GM12878 (cell line): ENCODE measurements around the gene APOO. TPM values are rescaled to one million over a fixed set of nuclear protein-coding genes. Genes with fewer than 3 reads are reported as not detected.

ENCODE experiments used
- ATAC-seq: fragments of 200-7000 bp; cut with Tn5 transposase; 3 replicates; pipeline ENCODE4 v1.9.1; 2020; ENCODE audit warnings: mild to moderate bottlenecking, moderate library complexity
- BruUV-seq: library from RNA; stranded (reverse); fragments of 400-500 nt; replicated peaks from 2 replicates; lab custom pipeline; 2021; lab: Mats Ljungman, UMichigan
- CTCF ChIA-PET: fragments of 300-600 bp; sonication (Branson Sonifier 250); formaldehyde crosslinking; extraction: SDS; loops from one replicate; lab custom pipeline; 2021; ENCODE audit warnings: inconsistent platforms; lab: Yijun Ruan, JAX
- POLR2A ChIA-PET: fragments of 350-600 bp; formaldehyde crosslinking; extraction: SDS; loops from one replicate; lab custom pipeline; 2021; ENCODE audit warnings: inconsistent platforms; lab: Charles Lee
- RAD21 ChIA-PET: fragments of 300-600 bp; sonication (Branson Sonifier 250); formaldehyde crosslinking; loops from one replicate; lab custom pipeline; 2023; ENCODE audit warnings: antibody characterized with exemption; ENCODE audit not compliant: unreplicated experiment; lab: Charles Lee
- SMC1A ChIA-PET: fragments of 300-600 bp; sonication (Branson Sonifier 250); formaldehyde crosslinking; loops from one replicate; lab custom pipeline; 2023; ENCODE audit not compliant: unreplicated experiment, uncharacterized antibody; lab: Charles Lee
- DNase-seq: peaks from one replicate; pipeline ENCODE4 v3.0.0-alpha.2; 2011; ENCODE audit warnings: low read depth, low spot score
- FAIRE-seq: peaks from 3 replicates; lab custom pipeline; 2011; peaks lifted over from hg19 to GRCh38; lab: Jason Lieb, UNC
- H2AFZ ChIP-seq: 2 replicates; pipeline ENCODE4 v1.6.0; 2011; ENCODE audit warnings: low read depth, low read length, control low read depth; ENCODE audit not compliant: control insufficient read depth
- H3K27ac ChIP-seq: 2 replicates; pipeline ENCODE4 v1.5.1; 2011; ENCODE audit warnings: control low read depth; ENCODE audit not compliant: control insufficient read depth, insufficient read depth
- H3K27me3 ChIP-seq, 2 experiments: replicated peaks in 1 of 2; 2 replicates each; pipeline versions ENCODE4 v1.6.0 to v1.6.1; 2011; ENCODE audit warnings: low read length in 1 of 2; ENCODE audit not compliant: control insufficient read depth in 2 of 2, insufficient read depth in 2 of 2
- H3K36me3 ChIP-seq, 2 experiments: 2 replicates each; pipeline ENCODE4 v1.5.1; 2011; ENCODE audit warnings: low read length in 1 of 2; ENCODE audit not compliant: control insufficient read depth in 2 of 2, insufficient read depth in 2 of 2
- H3K4me1 ChIP-seq: 2 replicates; pipeline ENCODE4 v1.6.1; 2011; ENCODE audit warnings: mild to moderate bottlenecking, low read length, moderate library complexity, mixed read lengths; ENCODE audit not compliant: control insufficient read depth, insufficient read depth
- H3K4me2 ChIP-seq: 2 replicates; pipeline ENCODE4 v1.6.0; 2011; ENCODE audit warnings: control low read depth; ENCODE audit not compliant: control insufficient read depth, insufficient read depth
- H3K4me3 ChIP-seq: fragments of 200-600 bp; sonication (generic); 2 replicates; pipeline ENCODE4 v1.5.1; 2016
- H3K79me2 ChIP-seq: 2 replicates; pipeline ENCODE4 v1.6.0; 2011; ENCODE audit warnings: low read length; ENCODE audit not compliant: control insufficient read depth, insufficient read depth
- H3K9ac ChIP-seq: 2 replicates; pipeline ENCODE4 v1.8.0; 2011; ENCODE audit warnings: low read length, control low read depth, mixed read lengths; ENCODE audit not compliant: control insufficient read depth, insufficient read depth
- H3K9me3 ChIP-seq: replicated peaks from 3 replicates; pipeline ENCODE4 v1.5.1; 2011; ENCODE audit warnings: mild to moderate bottlenecking, low read length; ENCODE audit not compliant: control insufficient read depth, insufficient read depth
- H4K20me1 ChIP-seq: 2 replicates; pipeline ENCODE4 v1.6.0; 2011; ENCODE audit not compliant: control insufficient read depth, insufficient read depth
- KLF5 ChIP-seq: fragments of 450-650 bp; IDR thresholded peaks from 2 replicates; pipeline ENCODE4 v1.6.1; 2014; ENCODE audit warnings: mild to moderate bottlenecking; ENCODE audit not compliant: partially characterized antibody
- SMARCA5 ChIP-seq: fragments of 450-650 bp; IDR thresholded peaks from 2 replicates; pipeline ENCODE4 v1.6.1; 2017; ENCODE audit warnings: mild to moderate bottlenecking
- SREBF1 ChIP-seq: IDR thresholded peaks from 2 replicates; pipeline ENCODE4 v1.6.1; 2012; ENCODE audit warnings: mild to moderate bottlenecking, low read length
- TAF1 ChIP-seq: IDR thresholded peaks from 2 replicates; pipeline ENCODE4 v1.6.1; 2011; ENCODE audit warnings: mild to moderate bottlenecking, low read depth, low read length, borderline replicate concordance
- TCF3 ChIP-seq: IDR thresholded peaks from 2 replicates; pipeline ENCODE4 v1.6.1; 2012; ENCODE audit warnings: low read depth, mild to moderate bottlenecking, low read length, borderline replicate concordance; ENCODE audit not compliant: insufficient read depth
- ZNF622 ChIP-seq: fragments of 450-650 bp; IDR thresholded peaks from 2 replicates; pipeline ENCODE4 v1.6.1; 2017; ENCODE audit warnings: mild to moderate bottlenecking, inconsistent platforms
- WGBS: methylation state at CpG from one replicate; pipeline ENCODE4 v1.1.6; 2016; ENCODE audit warnings: low lambda C conversion rate; ENCODE audit not compliant: insufficient replicate concordance, insufficient coverage; ENCODE audit errors: missing lambda C conversion rate; 5-methylcytosine and 5-hydroxymethylcytosine counted together
- in situ Hi-C: fragments of 300-500 bp; cut with MboI; formaldehyde crosslinking; loops from 9 replicates; pipeline ENCODE4 v1.14.3; 2018; ENCODE audit warnings: mixed read lengths
- intact Hi-C: fragments of 100-400 bp; cut with micrococcal nuclease; formaldehyde crosslinking; loops from one replicate; pipeline ENCODE4 v1.14.2; 2022; ENCODE audit not compliant: unreplicated experiment
- polyA plus RNA-seq, 11 experiments: library from polyadenylated mRNA; depleted of rRNA in 4 of 11; unstranded in 6 of 11; stranded (reverse) in 5 of 11; fragments of >200 nt; fragmentation: Nextera tagmentation in 4 of 11; fragmentation: Illumina TruSeq in 1 of 11; extraction: Ambion mirVana in 4 of 11; extraction: Trizol in 1 of 11; gene quantifications; 1 replicate in 1 of 11; 2 replicates in 10 of 11; pipeline versions ENCODE4 v1.2.1 to v1.2.3, GENCODE V29; 2011 to 2016; ENCODE audit warnings: inconsistent platforms in 2 of 11, missing spikeins in 2 of 11, low read depth in 1 of 11
- total RNA-seq, 4 experiments: library from RNA; depleted of rRNA in 3 of 4; stranded (reverse); fragments of >200 nt in 3 of 4; fragmentation: Illumina TruSeq in 1 of 4; extraction: Trizol in 1 of 4; gene quantifications; 2 replicates each; pipeline versions ENCODE4 v1.2.1 to v1.2.3, GENCODE V29; 2013 to 2021
- TF ChIP-seq, protein P1 (sequence below): fragments of 450-650 bp; conservative IDR thresholded peaks from 2 replicates; pipeline ENCODE4 v1.6.1; 2017; ENCODE audit warnings: mild to moderate bottlenecking, moderate library complexity
- TF ChIP-seq, protein P2 (sequence below): IDR thresholded peaks from 2 replicates; pipeline ENCODE4 v1.6.1; 2011; ENCODE audit warnings: borderline replicate concordance, low read depth, mild to moderate bottlenecking, moderate library complexity, low read length; ENCODE audit not compliant: insufficient read depth, poor library complexity, severe bottlenecking
- TF ChIP-seq, protein P3 (sequence below): IDR thresholded peaks from 2 replicates; pipeline ENCODE4 v1.6.1; 2012; ENCODE audit warnings: improper control_type of control experiment, low read depth, low read length; ENCODE audit not compliant: insufficient replicate concordance

The APOO gene
- total and polyA plus RNA-seq, 10 of the 15 experiments (the other 5 are each of a cell fraction or from before 2014, with no cell fraction given), result 20.7 to 68.7 (median 35.5) TPM

DNA sequence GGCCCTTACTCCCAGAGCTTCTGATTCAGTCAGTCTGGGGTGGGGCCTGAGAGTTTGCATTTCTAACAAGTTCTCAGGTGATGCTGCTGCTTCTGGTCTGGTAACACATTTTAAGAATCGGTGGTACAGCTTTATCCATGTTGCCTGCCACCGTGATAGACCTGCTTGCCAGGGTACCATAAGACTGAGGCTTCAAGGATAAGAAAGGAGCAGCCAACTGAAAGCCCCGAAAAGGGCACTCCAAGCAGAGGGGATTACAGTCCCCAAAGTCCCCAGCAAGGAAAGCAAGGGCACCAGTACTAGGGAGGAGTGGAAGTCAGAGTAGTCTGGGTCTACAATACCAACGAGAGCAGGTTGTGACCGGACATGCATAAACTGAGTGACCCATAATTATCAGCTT, 49.8 kb downstream of the APOO start:
- H3K79me2 ChIP-seq, result no peaks in the 10 kb centered on the region
- TF ChIP-seq KLF5 (no peak), SREBF1 (no peak), ZNF622 (no peak), TAF1 (no peak)
- TF ChIP-seq, all 136 proteins: peak for 0
- Histone ChIP-seq H3K36me3 (no peaks in the 10 kb centered on the region), H3K9ac (no peak overlapping the region), H3K4me2 (no peak overlapping the region), H2AFZ (no peak overlapping the region), H3K9me3 (no peaks in the 10 kb centered on the region), H3K27ac (no peak overlapping the region), H3K27me3 (no peaks in the 10 kb centered on the region), H3K4me1 (no peaks in the 10 kb centered on the region; the same call in 1 of the 2 replicates), H3K4me3 (no peak overlapping the region), H4K20me1 (no peaks in the 10 kb centered on the region)
- intact Hi-C loops (no loop called here), in situ Hi-C loops (no loop called here)
- CTCF ChIA-PET, result no interaction called here
- ATAC-seq, result no peak
- RAD21 ChIA-PET, result no interaction called here
- POLR2A ChIA-PET, result no interaction called here
- no peak for DNase-seq
- FAIRE-seq, result no peak
- SMC1A ChIA-PET, result no interaction called here
- BruUV-seq, result no TSS peak
- WGBS, result 82% methylated on average over 5 of the region's 5 CpGs

DNA sequence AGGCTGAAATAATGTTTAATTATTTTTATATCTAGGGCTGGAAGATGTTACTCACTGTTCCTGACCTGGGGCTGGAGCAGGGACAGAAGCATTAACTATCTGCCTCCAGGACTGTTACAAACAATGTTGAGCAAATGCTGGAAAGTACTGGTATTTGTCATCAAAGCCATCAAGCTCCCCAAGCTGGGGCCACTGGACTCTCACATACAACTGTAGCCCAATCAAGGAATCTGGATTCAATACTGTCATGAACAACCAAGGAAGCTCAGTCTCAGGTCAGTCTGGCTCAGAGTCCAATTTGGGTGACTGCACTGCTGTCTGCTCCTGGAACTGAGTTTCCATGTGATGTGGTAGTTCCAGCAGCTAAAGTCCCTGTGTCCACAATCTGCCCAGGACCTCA, 50.4 kb downstream of the APOO start:
- no peaks in the 10 kb centered on the region for H4K20me1 ChIP-seq
- ChIA-PET RAD21 (no interaction called here), CTCF (interaction anchor here (0.5 kb wide), 1 partner anchor 39 kb away, joined by 3 read pairs; no protein-coding TSS in a partner anchor), SMC1A (no interaction called here), POLR2A (interaction anchor here (0.6 kb wide), 1 partner anchor 83 kb away, joined by 3 read pairs; no protein-coding TSS in a partner anchor)
- H3K4me3 ChIP-seq, result no peak overlapping the region
- H3K4me2 ChIP-seq, result no peak overlapping the region
- no peak for FAIRE-seq
- no peaks in the 10 kb centered on the region for H3K36me3 ChIP-seq
- no peak for DNase-seq
- no peak overlapping the region for H2AFZ ChIP-seq
- in situ Hi-C loops (no loop called here), intact Hi-C loops (no loop called here)
- H3K79me2 ChIP-seq, result no peaks in the 10 kb centered on the region
- H3K4me1 ChIP-seq, result no peaks in the 10 kb centered on the region; the same call in 1 of the 2 replicates
- no peaks in the 10 kb centered on the region for H3K27me3 ChIP-seq
- BruUV-seq, result no TSS peak
- ATAC-seq, result no peak
- H3K9ac ChIP-seq, result no peak overlapping the region
- H3K27ac ChIP-seq, result no peak overlapping the region
- H3K9me3 ChIP-seq, result no peaks in the 10 kb centered on the region
- no peak for TF ChIP-seq SMARCA5
- TF ChIP-seq, protein P1, sequence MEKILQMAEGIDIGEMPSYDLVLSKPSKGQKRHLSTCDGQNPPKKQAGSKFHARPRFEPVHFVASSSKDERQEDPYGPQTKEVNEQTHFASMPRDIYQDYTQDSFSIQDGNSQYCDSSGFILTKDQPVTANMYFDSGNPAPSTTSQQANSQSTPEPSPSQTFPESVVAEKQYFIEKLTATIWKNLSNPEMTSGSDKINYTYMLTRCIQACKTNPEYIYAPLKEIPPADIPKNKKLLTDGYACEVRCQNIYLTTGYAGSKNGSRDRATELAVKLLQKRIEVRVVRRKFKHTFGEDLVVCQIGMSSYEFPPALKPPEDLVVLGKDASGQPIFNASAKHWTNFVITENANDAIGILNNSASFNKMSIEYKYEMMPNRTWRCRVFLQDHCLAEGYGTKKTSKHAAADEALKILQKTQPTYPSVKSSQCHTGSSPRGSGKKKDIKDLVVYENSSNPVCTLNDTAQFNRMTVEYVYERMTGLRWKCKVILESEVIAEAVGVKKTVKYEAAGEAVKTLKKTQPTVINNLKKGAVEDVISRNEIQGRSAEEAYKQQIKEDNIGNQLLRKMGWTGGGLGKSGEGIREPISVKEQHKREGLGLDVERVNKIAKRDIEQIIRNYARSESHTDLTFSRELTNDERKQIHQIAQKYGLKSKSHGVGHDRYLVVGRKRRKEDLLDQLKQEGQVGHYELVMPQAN, result no peak
- TF ChIP-seq, protein P2, sequence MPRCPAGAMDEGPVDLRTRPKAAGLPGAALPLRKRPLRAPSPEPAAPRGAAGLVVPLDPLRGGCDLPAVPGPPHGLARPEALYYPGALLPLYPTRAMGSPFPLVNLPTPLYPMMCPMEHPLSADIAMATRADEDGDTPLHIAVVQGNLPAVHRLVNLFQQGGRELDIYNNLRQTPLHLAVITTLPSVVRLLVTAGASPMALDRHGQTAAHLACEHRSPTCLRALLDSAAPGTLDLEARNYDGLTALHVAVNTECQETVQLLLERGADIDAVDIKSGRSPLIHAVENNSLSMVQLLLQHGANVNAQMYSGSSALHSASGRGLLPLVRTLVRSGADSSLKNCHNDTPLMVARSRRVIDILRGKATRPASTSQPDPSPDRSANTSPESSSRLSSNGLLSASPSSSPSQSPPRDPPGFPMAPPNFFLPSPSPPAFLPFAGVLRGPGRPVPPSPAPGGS, result no peak
- no peak for TF ChIP-seq TCF3
- TF ChIP-seq, protein P3, sequence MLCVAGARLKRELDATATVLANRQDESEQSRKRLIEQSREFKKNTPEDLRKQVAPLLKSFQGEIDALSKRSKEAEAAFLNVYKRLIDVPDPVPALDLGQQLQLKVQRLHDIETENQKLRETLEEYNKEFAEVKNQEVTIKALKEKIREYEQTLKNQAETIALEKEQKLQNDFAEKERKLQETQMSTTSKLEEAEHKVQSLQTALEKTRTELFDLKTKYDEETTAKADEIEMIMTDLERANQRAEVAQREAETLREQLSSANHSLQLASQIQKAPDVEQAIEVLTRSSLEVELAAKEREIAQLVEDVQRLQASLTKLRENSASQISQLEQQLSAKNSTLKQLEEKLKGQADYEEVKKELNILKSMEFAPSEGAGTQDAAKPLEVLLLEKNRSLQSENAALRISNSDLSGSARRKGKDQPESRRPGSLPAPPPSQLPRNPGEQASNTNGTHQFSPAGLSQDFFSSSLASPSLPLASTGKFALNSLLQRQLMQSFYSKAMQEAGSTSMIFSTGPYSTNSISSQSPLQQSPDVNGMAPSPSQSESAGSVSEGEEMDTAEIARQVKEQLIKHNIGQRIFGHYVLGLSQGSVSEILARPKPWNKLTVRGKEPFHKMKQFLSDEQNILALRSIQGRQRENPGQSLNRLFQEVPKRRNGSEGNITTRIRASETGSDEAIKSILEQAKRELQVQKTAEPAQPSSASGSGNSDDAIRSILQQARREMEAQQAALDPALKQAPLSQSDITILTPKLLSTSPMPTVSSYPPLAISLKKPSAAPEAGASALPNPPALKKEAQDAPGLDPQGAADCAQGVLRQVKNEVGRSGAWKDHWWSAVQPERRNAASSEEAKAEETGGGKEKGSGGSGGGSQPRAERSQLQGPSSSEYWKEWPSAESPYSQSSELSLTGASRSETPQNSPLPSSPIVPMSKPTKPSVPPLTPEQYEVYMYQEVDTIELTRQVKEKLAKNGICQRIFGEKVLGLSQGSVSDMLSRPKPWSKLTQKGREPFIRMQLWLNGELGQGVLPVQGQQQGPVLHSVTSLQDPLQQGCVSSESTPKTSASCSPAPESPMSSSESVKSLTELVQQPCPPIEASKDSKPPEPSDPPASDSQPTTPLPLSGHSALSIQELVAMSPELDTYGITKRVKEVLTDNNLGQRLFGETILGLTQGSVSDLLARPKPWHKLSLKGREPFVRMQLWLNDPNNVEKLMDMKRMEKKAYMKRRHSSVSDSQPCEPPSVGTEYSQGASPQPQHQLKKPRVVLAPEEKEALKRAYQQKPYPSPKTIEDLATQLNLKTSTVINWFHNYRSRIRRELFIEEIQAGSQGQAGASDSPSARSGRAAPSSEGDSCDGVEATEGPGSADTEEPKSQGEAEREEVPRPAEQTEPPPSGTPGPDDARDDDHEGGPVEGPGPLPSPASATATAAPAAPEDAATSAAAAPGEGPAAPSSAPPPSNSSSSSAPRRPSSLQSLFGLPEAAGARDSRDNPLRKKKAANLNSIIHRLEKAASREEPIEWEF, result no peak
